Neural cell (in vitro differentiated cells): Measurements from ENCODE around the gene CPVL. TPM values are rescaled to one million over a fixed set of nuclear protein-coding genes. Genes with fewer than 3 reads are reported as not detected.

Experiments
- H2AFZ ChIP-seq: fragments of 200-600, 300-800 bp; sonication (generic), shearing (Covaris generic); 2 replicates; pipeline ENCODE4 v1.6.0; 2014; ENCODE audit warnings: low read depth, mild to moderate bottlenecking, antibody characterized with exemption, low read length, moderate library complexity
- H3F3A ChIP-seq: fragments of 200-600 bp; shearing (Covaris generic); 2 replicates; pipeline ENCODE4 v1.6.1; 2016; ENCODE audit warnings: mild to moderate bottlenecking, moderate library complexity, mixed read lengths, antibody characterized with exemption, low read length; ENCODE audit not compliant: insufficient read depth, poor library complexity, severe bottlenecking
- H3K27ac ChIP-seq: fragments of 200-600, 300-800 bp; sonication (generic), shearing (Covaris generic); 2 replicates; pipeline ENCODE4 v1.5.1; 2014; ENCODE audit warnings: mild to moderate bottlenecking, low read length, moderate library complexity
- H3K27me3 ChIP-seq: fragments of 300-800, 200-600 bp; sonication (generic), shearing (Covaris generic); 2 replicates; pipeline ENCODE4 v1.6.0; 2014; ENCODE audit warnings: mild to moderate bottlenecking, low read depth, low read length, moderate library complexity; ENCODE audit not compliant: insufficient read depth
- H3K36me3 ChIP-seq: fragments of 300-800, 200-600 bp; sonication (generic), shearing (Covaris generic); 2 replicates; pipeline ENCODE4 v1.5.1; 2014; ENCODE audit warnings: mild to moderate bottlenecking, antibody characterized with exemption, low read length, moderate library complexity; ENCODE audit not compliant: insufficient read depth
- H3K4me2 ChIP-seq: fragments of 300-800, 200-600 bp; sonication (generic), shearing (Covaris generic); 2 replicates; pipeline ENCODE4 v1.6.0; 2014; ENCODE audit warnings: mild to moderate bottlenecking, low read length
- H3K4me3 ChIP-seq: fragments of 300-800, 200-600 bp; sonication (generic), shearing (Covaris generic); 2 replicates; pipeline ENCODE4 v1.5.1; 2014; ENCODE audit warnings: mild to moderate bottlenecking, low read length, moderate library complexity
- H3K79me2 ChIP-seq: fragments of 200-600 bp; shearing (Covaris generic); replicated peaks from 2 replicates; pipeline ENCODE4 v1.6.0; 2014; ENCODE audit warnings: mild to moderate bottlenecking, low read length, moderate library complexity; ENCODE audit not compliant: insufficient read depth
- H3K9ac ChIP-seq: fragments of 300-800, 200-600 bp; sonication (generic), shearing (Covaris generic); 2 replicates; pipeline ENCODE4 v1.6.1; 2016; ENCODE audit warnings: mild to moderate bottlenecking, low read length, mixed read lengths
- H3K9me2 ChIP-seq: fragments of 200-600 bp; shearing (Covaris generic); 2 replicates; pipeline ENCODE4 v1.6.1; 2016; ENCODE audit warnings: mild to moderate bottlenecking, low read length, mixed read lengths; ENCODE audit not compliant: insufficient read depth
- H3K9me3 ChIP-seq: fragments of 200-600, 300-800 bp; sonication (generic), shearing (Covaris generic); 2 replicates; pipeline ENCODE4 v1.6.1; 2016; ENCODE audit warnings: mild to moderate bottlenecking, mixed run types, low read length, moderate library complexity, mixed read lengths
- H4K20me1 ChIP-seq: fragments of 200-600 bp; shearing (Covaris generic); 2 replicates; pipeline ENCODE4 v1.6.1; 2016; ENCODE audit warnings: mild to moderate bottlenecking, mixed run types; ENCODE audit not compliant: insufficient read depth
- CTCF ChIP-seq: fragments of 450-650 bp; IDR thresholded peaks from 2 replicates; pipeline ENCODE4 v1.5.1; 2014; ENCODE audit warnings: antibody characterized with exemption, mild to moderate bottlenecking, moderate library complexity; ENCODE audit not compliant: poor library complexity, severe bottlenecking
- EP300 ChIP-seq: fragments of 450-650 bp; conservative IDR thresholded peaks from 2 replicates; pipeline ENCODE4 v1.6.1; 2014; ENCODE audit warnings: antibody characterized with exemption, mild to moderate bottlenecking, moderate library complexity; ENCODE audit not compliant: poor library complexity, severe bottlenecking
- EZH2 ChIP-seq: fragments of 200-600, 300-800 bp; shearing (Covaris generic), sonication (generic); IDR thresholded peaks from 2 replicates; pipeline ENCODE4 v1.6.1; 2014; ENCODE audit warnings: antibody characterized with exemption, low read length, borderline replicate concordance, mild to moderate bottlenecking; ENCODE audit not compliant: insufficient read depth, poor library complexity, severe bottlenecking
- MXI1 ChIP-seq: fragments of 450-650 bp; conservative IDR thresholded peaks from 2 replicates; pipeline ENCODE4 v1.6.1; 2014; ENCODE audit warnings: antibody characterized with exemption, mild to moderate bottlenecking; ENCODE audit not compliant: poor library complexity, severe bottlenecking
- POLR2AphosphoS5 ChIP-seq: IDR thresholded peaks from 2 replicates; pipeline ENCODE4 v1.6.1; 2012
- RAD21 ChIP-seq: fragments of 450-650 bp; conservative IDR thresholded peaks from 2 replicates; pipeline ENCODE4 v1.6.1; 2014; ENCODE audit warnings: antibody characterized with exemption, mild to moderate bottlenecking, moderate library complexity
- REST ChIP-seq: IDR thresholded peaks from 2 replicates; pipeline ENCODE4 v1.6.1; 2012; ENCODE audit warnings: borderline replicate concordance
- SMC3 ChIP-seq: fragments of 450-650 bp; conservative IDR thresholded peaks from 2 replicates; pipeline ENCODE4 v1.6.1; 2014; ENCODE audit warnings: antibody characterized with exemption, mild to moderate bottlenecking, moderate library complexity; ENCODE audit not compliant: poor library complexity
- TAF1 ChIP-seq: IDR thresholded peaks from 2 replicates; pipeline ENCODE4 v1.6.1; 2012; ENCODE audit warnings: low read depth
- polyA plus RNA-seq: library from polyadenylated mRNA; depleted of rRNA; stranded (reverse); fragments of >200 nt; gene quantifications from 2 replicates; pipeline ENCODE4 v1.2.3, GENCODE V29; 2014

The CPVL gene
- polyA plus RNA-seq, 1 donor from 2014 or later = 13.0 TPM

GRCh38 chr7:29160080-29160479, 13.7 kb upstream of the CPVL start:
- H3K9me2 ChIP-seq = no peaks in the 10 kb centered on the region
- no peaks in the 10 kb centered on the region for H3K27me3 ChIP-seq
- H3K27ac ChIP-seq = no peak overlapping the region
- peaks cover 19% of the 10 kb centered on the region for H3F3A ChIP-seq
- no peaks in the 10 kb centered on the region for H3K36me3 ChIP-seq
- no peaks in the 10 kb centered on the region for H4K20me1 ChIP-seq
- no peaks in the 10 kb centered on the region for H3K9me3 ChIP-seq
- no peaks in the 10 kb centered on the region for H3K79me2 ChIP-seq
- H3K9ac ChIP-seq = no peak overlapping the region
- H2AFZ ChIP-seq = no peak overlapping the region
- TF ChIP-seq CTCF (no peak), POLR2AphosphoS5 (no peak), TAF1 (no peak), RAD21 (no peak), REST (no peak), MXI1 (no peak), EZH2 (no peak), SMC3 (no peak), EP300 (no peak)
- H3K4me2 ChIP-seq = no peak overlapping the region
- H3K4me3 ChIP-seq = no peak overlapping the region

GRCh38 chr7:29158795-29159423, 12.6 kb upstream of the CPVL start:
- TF ChIP-seq SMC3 = no peak
- TF ChIP-seq CTCF = no peak
- no peak for TF ChIP-seq TAF1
- TF ChIP-seq RAD21 = no peak
- peak; percentile 55 for TF ChIP-seq REST
- no peaks in the 10 kb centered on the region for H3K9me3 ChIP-seq

More at GRCh38 chr7:29158795-29159423, 12.6 kb upstream of the CPVL start:
- H3K9me2 ChIP-seq = no peaks in the 10 kb centered on the region
- no peaks in the 10 kb centered on the region for H3K79me2 ChIP-seq
- H4K20me1 ChIP-seq = no peaks in the 10 kb centered on the region
- no peak overlapping the region for H3K9ac ChIP-seq
- H3K36me3 ChIP-seq = no peaks in the 10 kb centered on the region
- no peak overlapping the region for H2AFZ ChIP-seq
- H3K4me3 ChIP-seq = no peak overlapping the region
- no peak overlapping the region for H3K4me2 ChIP-seq
- H3F3A ChIP-seq = peaks cover 19% of the 10 kb centered on the region
- H3K27me3 ChIP-seq = no peaks in the 10 kb centered on the region
- peak overlapping the region; percentile 90 for H3K27ac ChIP-seq
